B cell (primary cell): ENCODE measurements around the gene TLCD3B. TPM values are rescaled to one million over a fixed set of nuclear protein-coding genes. Genes with fewer than 3 reads are reported as not detected.

Source experiments
- ATAC-seq: fragments of 200-7000 bp; cut with Tn5 transposase; one replicate; pipeline ENCODE4 v1.10.0; 2021; ENCODE audit warnings: low read depth, mild to moderate bottlenecking, moderate number of reproducible peaks, moderate library complexity
- CTCF ChIA-PET: fragments of 350-600 bp; sonication (Branson Sonifier 250); formaldehyde crosslinking; loops from one replicate; lab custom pipeline; 2021; ENCODE audit warnings: antibody characterized with exemption, inconsistent platforms; lab: Charles Lee
- POLR2A ChIA-PET: fragments of 350-600 bp; sonication (Branson Sonifier 250); formaldehyde crosslinking; loops from one replicate; lab custom pipeline; 2021; ENCODE audit warnings: antibody characterized with exemption; lab: Charles Lee
- DNase-seq: peaks from one replicate; pipeline ENCODE4 v3.0.0; 2013
- H2AFZ ChIP-seq: 2 replicates; pipeline ENCODE4 v1.6.1; 2012; ENCODE audit warnings: mild to moderate bottlenecking, low read depth, low read length; ENCODE audit not compliant: insufficient read depth, poor library complexity, severe bottlenecking
- H3K27ac ChIP-seq, 2 donors: 1 replicate in 1 of 2; 2 replicates in 1 of 2; pipeline ENCODE4 v1.5.1; 2012 to 2013; ENCODE audit warnings: low read length in 2 of 2, mild to moderate bottlenecking in 2 of 2, moderate library complexity in 1 of 2
- H3K27me3 ChIP-seq, 4 experiments: fragments of 200-600 bp in 1 of 4; sonication (generic) in 1 of 4; replicated peaks in 1 of 4; 1 replicate in 2 of 4; 2 replicates in 2 of 4; pipeline versions ENCODE4 v1.6.1 to v1.7.0; 2013 to 2016; ENCODE audit warnings: low read length in 3 of 4, mild to moderate bottlenecking in 2 of 4, mixed read lengths in 1 of 4, moderate library complexity in 1 of 4; ENCODE audit not compliant: insufficient read depth in 4 of 4, control insufficient read depth in 3 of 4; ENCODE audit errors: control extremely low read depth in 1 of 4
- H3K36me3 ChIP-seq, 2 experiments: replicated peaks in 1 of 2; 1 replicate in 1 of 2; 2 replicates in 1 of 2; pipeline versions ENCODE4 v1.6.1 to v1.7.1; 2013; ENCODE audit warnings: low read length in 1 of 2; ENCODE audit not compliant: insufficient read depth in 2 of 2, control insufficient read depth in 1 of 2; ENCODE audit errors: control extremely low read depth in 1 of 2, extremely low read depth in 1 of 2
- H3K4me1 ChIP-seq, 2 donors: fragments of 200-600 bp in 1 of 2; sonication (generic) in 1 of 2; 1 replicate in 1 of 2; 2 replicates in 1 of 2; pipeline versions ENCODE4 v1.5.1 to v1.6.1; 2013 to 2017; ENCODE audit warnings: low read length in 2 of 2; ENCODE audit not compliant: control insufficient read depth in 2 of 2, insufficient read depth in 2 of 2
- H3K4me2 ChIP-seq: replicated peaks from 2 replicates; pipeline ENCODE3; 2012; ENCODE audit warnings: mild to moderate bottlenecking, low read depth, low read length; ENCODE audit not compliant: poor library complexity, severe bottlenecking
- H3K4me3 ChIP-seq, 5 experiments: fragments of 200-600 bp in 1 of 5; sonication (generic) in 1 of 5; 1 replicate in 3 of 5; 2 replicates in 2 of 5; pipeline versions ENCODE4 v1.5.1 to v1.7.0; 2011 to 2016; ENCODE audit warnings: low read length in 4 of 5, mild to moderate bottlenecking in 4 of 5, low read depth in 2 of 5, control low read depth in 1 of 5, moderate library complexity in 1 of 5; ENCODE audit not compliant: insufficient read depth in 1 of 5; ENCODE audit errors: control extremely low read depth in 1 of 5, extremely low read depth in 1 of 5
- H3K79me2 ChIP-seq: fragments of 200-600 bp; sonication (generic); one replicate; pipeline ENCODE4 v1.6.0; 2016; ENCODE audit warnings: low read length; ENCODE audit not compliant: control insufficient read depth, insufficient read depth
- H3K9ac ChIP-seq: fragments of 200-600 bp; sonication (generic); 2 replicates; pipeline ENCODE4 v1.6.1; 2017; ENCODE audit warnings: mild to moderate bottlenecking, low read length, moderate library complexity
- H3K9me3 ChIP-seq, 3 donors: one replicate each; pipeline versions ENCODE4 v1.6.1 to v1.7.1; 2013; ENCODE audit warnings: low read length in 2 of 3; ENCODE audit not compliant: control insufficient read depth in 2 of 3, insufficient read depth in 1 of 3; ENCODE audit errors: control extremely low read depth in 1 of 3
- H4K20me1 ChIP-seq: 2 replicates; pipeline ENCODE4 v1.6.0; 2012; ENCODE audit warnings: mild to moderate bottlenecking, low read length; ENCODE audit not compliant: insufficient read depth, control insufficient read depth, poor library complexity, severe bottlenecking
- H3K27ac Mint-ChIP-seq: one replicate; pipeline ENCODE4 v1.8.0; 2021; ENCODE audit warnings: mixed read lengths
- H3K27me3 Mint-ChIP-seq: one replicate; pipeline ENCODE4 v1.8.0; 2021; ENCODE audit warnings: mixed read lengths
- H3K4me1 Mint-ChIP-seq: one replicate; pipeline ENCODE4 v1.8.0; 2021; ENCODE audit warnings: mixed read lengths
- H3K4me3 Mint-ChIP-seq: one replicate; pipeline ENCODE4 v1.8.0; 2021; ENCODE audit warnings: mixed read lengths
- H3K9me3 Mint-ChIP-seq: one replicate; pipeline ENCODE4 v1.8.0; 2022; ENCODE audit warnings: mixed read lengths; ENCODE audit not compliant: insufficient read depth
- CTCF ChIP-seq: fragments of 200-600 bp; IDR thresholded peaks from one replicate; pipeline ENCODE4 v1.8.0; 2022; ENCODE audit warnings: antibody characterized with exemption, mild to moderate bottlenecking
- EZH2 ChIP-seq: IDR thresholded peaks from 2 replicates; pipeline ENCODE4 v1.6.1; 2012; ENCODE audit warnings: borderline replicate concordance, low read depth, mild to moderate bottlenecking, moderate library complexity, low read length; ENCODE audit not compliant: insufficient read depth, poor library complexity, severe bottlenecking
- WGBS: methylation state at CpG from one replicate; pipeline ENCODE4 v1.1.5; 2013; ENCODE audit warnings: missing lambda C conversion rate; ENCODE audit not compliant: insufficient coverage; 5-methylcytosine and 5-hydroxymethylcytosine counted together
- intact Hi-C: fragments of 100-400 bp; cut with micrococcal nuclease; formaldehyde crosslinking; loops from one replicate; pipeline ENCODE4 v1.10.0; 2022
- polyA plus RNA-seq: library from polyadenylated mRNA; depleted of rRNA; stranded (reverse); fragments of >200 nt; gene quantifications from 2 replicates; pipeline ENCODE4 v1.2.3, GENCODE V29; 2012
- total RNA-seq, 2 donors: library from RNA; stranded (reverse); fragments of 120-200 nt in 1 of 2; gene quantifications; 1 replicate in 1 of 2; 2 replicates in 1 of 2; pipeline versions ENCODE4 v1.2.3 to v1.2.4, GENCODE V29; 2013 to 2022

The TLCD3B gene
- total and polyA plus RNA-seq, 2 donors (not counting 1 experiment from before 2014, with no cell fraction given): not detected

DNA sequence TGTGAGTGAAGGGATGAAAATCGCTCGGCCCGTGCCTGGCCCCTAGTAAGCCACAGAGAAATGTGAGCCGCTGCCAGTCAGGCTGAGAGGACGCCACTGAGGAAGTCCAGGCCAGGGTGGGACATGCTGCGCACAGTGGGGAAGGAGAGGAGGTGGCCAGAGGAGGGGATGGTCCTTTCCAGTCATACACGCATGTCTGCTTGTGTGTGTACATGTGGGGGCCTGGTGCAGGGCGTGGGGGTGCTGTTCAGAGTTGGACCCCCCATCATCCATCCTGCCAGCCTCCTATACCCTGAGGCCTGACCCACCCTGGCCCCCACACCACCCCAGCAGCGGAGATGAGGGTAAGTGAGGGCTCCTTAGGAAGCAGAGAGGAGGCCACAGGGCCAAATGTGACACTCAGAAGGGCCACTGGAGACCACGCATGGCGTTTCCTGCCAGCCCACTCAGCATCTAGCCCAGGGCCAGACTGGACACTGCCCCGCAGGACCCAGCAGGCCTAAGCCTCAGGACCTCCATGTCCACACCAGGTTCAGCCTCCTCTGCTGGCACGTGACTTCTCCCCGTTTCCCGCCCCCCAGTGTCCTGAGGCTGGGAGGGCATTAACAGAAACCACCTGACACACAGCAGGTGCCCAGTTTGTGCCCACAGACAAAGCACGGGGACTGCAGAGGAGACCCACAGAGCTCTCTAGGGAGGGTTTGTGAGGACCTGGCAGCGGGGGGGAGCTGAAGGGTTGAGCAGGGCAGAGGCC, 27.2 kb downstream of the TLCD3B start:
- no peak overlapping the region for H3K27ac ChIP-seq
- H3K4me1 ChIP-seq: peaks cover 4 to 13% of the 10 kb centered on the region in 2 donors
- H3K4me1 Mint-ChIP-seq: peaks cover 12% of the 10 kb centered on the region
- ChIA-PET CTCF (interaction anchor here (0.6 to 2.3 kb wide), 9 partner anchors 13 to 303 kb away, joined by 3 to 9 read pairs (median 4); partner anchors contain the start of genes TAOK2 and TMEM219), POLR2A (interaction anchor here (2.4 kb wide), 1 partner anchor 197 kb away, joined by 9 read pairs; the partner anchor contains the start of gene MAZ)
- no peak overlapping the region for H3K4me3 ChIP-seq
- peaks cover 0 to 38% of the 10 kb centered on the region in 2 experiments for H3K36me3 ChIP-seq
- H3K9ac ChIP-seq: no peak overlapping the region
- H3K79me2 ChIP-seq: no peaks in the 10 kb centered on the region
- no peak overlapping the region for H3K4me3 Mint-ChIP-seq
- no peaks in the 10 kb centered on the region for H3K9me3 Mint-ChIP-seq
- DNase-seq (no peak), ATAC-seq (no peak)
- H3K9me3 ChIP-seq: no peaks in the 10 kb centered on the region
- H4K20me1 ChIP-seq: peaks cover 17% of the 10 kb centered on the region
- peaks cover 3% of the 10 kb centered on the region for H3K27me3 Mint-ChIP-seq
- WGBS: 70% methylated on average over 14 of the region's 17 CpGs
- H2AFZ ChIP-seq: no peak overlapping the region
- TF ChIP-seq CTCF (no peak), EZH2 (no peak)
- H3K4me2 ChIP-seq: no peak overlapping the region
- H3K27ac Mint-ChIP-seq: no peak overlapping the region
- intact Hi-C loops: loop anchor here (2.0 kb wide), 1 partner anchor 77 kb away; the partner anchor contains the start of gene KCTD13
- no peaks in the 10 kb centered on the region for H3K27me3 ChIP-seq
